ENCODE results near the gene TMEM200B. TPM values are rescaled to one million over a fixed set of nuclear protein-coding genes. Genes with fewer than 3 reads are reported as not detected.

Gene TMEM200B
- total and polyA plus RNA-seq, 7 donors, result 0.23 to 32.6 (median 24.6) TPM

DNA sequence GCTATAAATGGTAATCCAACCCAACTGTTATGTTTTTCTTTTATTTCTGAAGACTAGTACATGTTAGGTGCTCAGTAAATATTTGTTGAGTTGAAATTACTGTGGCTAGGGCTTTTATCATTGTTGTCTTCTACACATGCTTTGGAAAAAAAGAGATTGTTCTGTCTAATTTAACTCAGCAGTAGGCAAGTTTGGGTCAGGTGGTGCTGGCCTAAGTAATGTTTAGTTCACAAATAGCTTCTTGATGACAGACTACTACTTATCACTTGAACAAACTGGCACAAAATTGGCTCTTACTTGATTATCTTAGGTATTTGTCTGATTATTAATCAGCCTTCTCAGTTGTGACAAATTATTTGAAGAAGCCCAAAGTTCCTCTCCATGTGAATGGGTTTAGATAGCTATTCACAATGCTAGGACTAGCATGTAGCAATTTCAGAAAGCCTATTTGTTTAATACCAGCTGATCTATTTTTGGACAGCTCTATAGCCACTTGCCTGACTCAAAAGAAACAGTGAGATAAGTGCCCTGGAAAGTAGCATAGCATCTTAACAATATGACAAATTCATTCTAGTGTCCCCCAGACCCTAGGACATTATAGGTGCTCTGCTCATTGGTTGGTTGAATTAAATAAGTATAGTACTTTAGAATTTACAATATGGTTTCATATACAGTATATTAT, 32.6 kb downstream of the TMEM200B start:
- H3K36me3 ChIP-seq, result no peaks in the 10 kb centered on the region
- H3K4me1 ChIP-seq, result peaks cover 0 to 9% (median 4%) of the 10 kb centered on the region in 4 donors
- DNase-seq, result no peak
- TF ChIP-seq, protein P1, sequence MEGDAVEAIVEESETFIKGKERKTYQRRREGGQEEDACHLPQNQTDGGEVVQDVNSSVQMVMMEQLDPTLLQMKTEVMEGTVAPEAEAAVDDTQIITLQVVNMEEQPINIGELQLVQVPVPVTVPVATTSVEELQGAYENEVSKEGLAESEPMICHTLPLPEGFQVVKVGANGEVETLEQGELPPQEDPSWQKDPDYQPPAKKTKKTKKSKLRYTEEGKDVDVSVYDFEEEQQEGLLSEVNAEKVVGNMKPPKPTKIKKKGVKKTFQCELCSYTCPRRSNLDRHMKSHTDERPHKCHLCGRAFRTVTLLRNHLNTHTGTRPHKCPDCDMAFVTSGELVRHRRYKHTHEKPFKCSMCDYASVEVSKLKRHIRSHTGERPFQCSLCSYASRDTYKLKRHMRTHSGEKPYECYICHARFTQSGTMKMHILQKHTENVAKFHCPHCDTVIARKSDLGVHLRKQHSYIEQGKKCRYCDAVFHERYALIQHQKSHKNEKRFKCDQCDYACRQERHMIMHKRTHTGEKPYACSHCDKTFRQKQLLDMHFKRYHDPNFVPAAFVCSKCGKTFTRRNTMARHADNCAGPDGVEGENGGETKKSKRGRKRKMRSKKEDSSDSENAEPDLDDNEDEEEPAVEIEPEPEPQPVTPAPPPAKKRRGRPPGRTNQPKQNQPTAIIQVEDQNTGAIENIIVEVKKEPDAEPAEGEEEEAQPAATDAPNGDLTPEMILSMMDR (IDR thresholded peaks at IDR 0.05), result no peak
- TF ChIP-seq POLR2AphosphoS5 (IDR thresholded peaks at IDR 0.05), result no peak
- no peak for TF ChIP-seq EP300 (IDR thresholded peaks at IDR 0.05)
- no peak for TF ChIP-seq POLR2A (IDR thresholded peaks at IDR 0.05)
- H3K27me3 ChIP-seq, result no peaks in the 10 kb centered on the region
- H3K27ac ChIP-seq, result peak overlapping the region in 3 of 4 donors; percentile 14 to 36 (median 25)
- no peaks in the 10 kb centered on the region for H3K9me3 ChIP-seq
- no peak overlapping the region for H3K4me3 ChIP-seq
- intact Hi-C loops (cut with DNase I), result no loop called here

GRCh38 chr1:29084196-29084521, 39.5 kb downstream of the TMEM200B start:
- intact Hi-C loops (cut with DNase I), result loop anchor here (5.0 kb wide), 1 partner anchor 38 kb away; the partner anchor contains the start of gene TMEM200B
- peak overlapping the region in 3 of 4 donors; percentile 67 to 80 (median 79) for H3K27ac ChIP-seq
- H3K4me1 ChIP-seq, result peaks cover 0 to 45% (median 19%) of the 10 kb centered on the region in 4 donors
- H3K36me3 ChIP-seq, result no peaks in the 10 kb centered on the region
- no peak for DNase-seq
- no peaks in the 10 kb centered on the region for H3K27me3 ChIP-seq
- WGBS, 2 donors, result 60 to 70% methylated on average over 2 of the region's 2 CpGs
- TF ChIP-seq POLR2A (IDR thresholded peaks at IDR 0.05), result no peak
- no peak overlapping the region for H3K4me3 ChIP-seq
- H3K9me3 ChIP-seq, result no peaks in the 10 kb centered on the region

- intact Hi-C loops (cut with DNase I), result loop anchor here (5.0 kb wide), 1 partner anchor 39 kb away; the partner anchor contains the start of gene TMEM200B
- no peaks in the 10 kb centered on the region for H3K9me3 ChIP-seq
- WGBS, 2 donors, result 73 to 84% methylated on average over 3 of the region's 3 CpGs
- H3K36me3 ChIP-seq, result no peaks in the 10 kb centered on the region
- DNase-seq, result no peak
- peak overlapping the region in 3 of 4 donors; percentile 67 to 80 (median 79) for H3K27ac ChIP-seq
- TF ChIP-seq, protein P1 (IDR thresholded peaks at IDR 0.05), result no peak
- TF ChIP-seq POLR2A (IDR thresholded peaks at IDR 0.05) (no peak), POLR2AphosphoS5 (IDR thresholded peaks at IDR 0.05) (peak; percentile 41 to 78 (median 62)), EP300 (IDR thresholded peaks at IDR 0.05) (peak in 2 of 4 donors; percentile 3 to 78)
- no peaks in the 10 kb centered on the region for H3K27me3 ChIP-seq
- H3K4me1 ChIP-seq, result peaks cover 0 to 45% (median 19%) of the 10 kb centered on the region in 4 donors
- peak overlapping the region; percentile 5 to 31 (median 23) for H3K4me3 ChIP-seq
Observed at GRCh38 chr1:29083317-29084195, 40.1 kb downstream of the TMEM200B start.

- Histone ChIP-seq H3K4me3 (peak overlapping the region; percentile 5 to 31 (median 23)), H3K27ac (peak overlapping the region in 3 of 4 donors; percentile 67 to 80 (median 79))
- intact Hi-C loops (cut with DNase I), result loop anchor here (5.0 kb wide), 1 partner anchor 40 kb away; the partner anchor contains the start of gene TMEM200B
Observed at GRCh38 chr1:29082519-29082918, 41.2 kb downstream of the TMEM200B start.

More at GRCh38 chr1:29082519-29082918, 41.2 kb downstream of the TMEM200B start:
- TF ChIP-seq, protein P1 (IDR thresholded peaks at IDR 0.05), result no peak
- no peak for TF ChIP-seq EP300 (IDR thresholded peaks at IDR 0.05)
- no peak for TF ChIP-seq POLR2AphosphoS5 (IDR thresholded peaks at IDR 0.05)
- no peak for TF ChIP-seq POLR2A (IDR thresholded peaks at IDR 0.05)
- Histone ChIP-seq H3K9me3 (no peaks in the 10 kb centered on the region), H3K4me1 (peaks cover 0 to 45% (median 19%) of the 10 kb centered on the region in 4 donors), H3K36me3 (no peaks in the 10 kb centered on the region), H3K27me3 (no peaks in the 10 kb centered on the region)
- no peak for DNase-seq
- 86 to 89% methylated on average over 3 of the region's 3 CpGs for WGBS, 2 donors
